Left ventricle myocardium inferior (tissue), 1 donor: ENCODE results near the gene TRNP1. TPM values are rescaled to one million over a fixed set of nuclear protein-coding genes. Genes with fewer than 3 reads are reported as not detected.

Experiments used
- DNase-seq: peaks from one replicate; pipeline ENCODE4 v3.0.0-alpha.2; 2020
- H3K27ac ChIP-seq: fragments of 200-600 bp; replicated peaks from 2 replicates; pipeline ENCODE4 v1.8.0; 2021
- H3K27me3 ChIP-seq: fragments of 200-600 bp; 2 replicates; pipeline ENCODE4 v1.8.0; 2021; ENCODE audit warnings: low read depth
- H3K36me3 ChIP-seq: fragments of 200-600 bp; 2 replicates; pipeline ENCODE4 v1.8.0; 2021
- H3K4me1 ChIP-seq: fragments of 200-600 bp; 2 replicates; pipeline ENCODE4 v1.8.0; 2021
- H3K4me3 ChIP-seq: fragments of 200-600 bp; 2 replicates; pipeline ENCODE4 v1.8.0; 2021; ENCODE audit warnings: mild to moderate bottlenecking, moderate library complexity
- H3K9me3 ChIP-seq: fragments of 200-600 bp; replicated peaks from 2 replicates; pipeline ENCODE4 v1.8.0; 2021
- intact Hi-C: fragments of 100-400 bp; cut with micrococcal nuclease; formaldehyde crosslinking; loops from one replicate; pipeline ENCODE4 v1.11.0; 2022
- total RNA-seq: library from RNA; stranded (reverse); fragmentation: NEBNext Ultra II Directional; extraction: Animal tissue kit (Norgen Biotek cat#: 25700); gene quantifications from one replicate; pipeline ENCODE4 v1.2.1, GENCODE V29; 2021
- TF ChIP-seq, protein P1 (sequence below): fragments of 200-600 bp; IDR thresholded peaks from 2 replicates; pipeline ENCODE4 v1.8.0; 2021; ENCODE audit warnings: antibody characterized with exemption, mild to moderate bottlenecking, borderline replicate concordance
- donor health status: DM: no; HTN: yes; CAD: no; lungs with severe emphysema.

TRNP1 gene
- total RNA-seq, 1 donor from 2014 or later: 35.7 TPM

DNA sequence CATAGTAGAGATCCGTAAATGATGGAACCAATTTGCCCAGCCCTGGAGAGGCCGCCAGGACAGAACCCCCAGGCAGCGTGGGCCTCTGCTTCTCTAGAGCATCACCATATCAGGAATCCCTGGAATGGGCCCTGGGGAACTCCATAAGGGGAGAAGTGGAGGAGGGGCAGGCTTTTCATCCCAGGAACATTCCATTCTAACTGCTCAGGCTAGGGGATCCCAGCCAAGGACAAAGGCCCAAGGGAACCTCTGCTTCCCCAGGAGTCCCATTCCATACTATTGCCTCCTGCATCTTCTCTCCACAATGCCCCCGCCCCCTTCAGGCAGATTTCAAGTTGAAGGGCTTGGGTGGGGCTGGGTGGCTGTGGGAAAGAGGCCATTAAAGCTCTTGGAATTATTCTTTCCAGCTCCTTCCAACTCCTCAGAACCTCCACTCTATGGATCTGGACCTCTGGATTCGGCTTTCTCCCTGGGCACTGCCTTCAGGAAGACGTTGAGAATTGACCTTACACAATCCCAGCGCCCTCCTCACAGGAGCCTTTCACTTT, 6.0 kb downstream of the TRNP1 start:
- TF ChIP-seq, protein P1, sequence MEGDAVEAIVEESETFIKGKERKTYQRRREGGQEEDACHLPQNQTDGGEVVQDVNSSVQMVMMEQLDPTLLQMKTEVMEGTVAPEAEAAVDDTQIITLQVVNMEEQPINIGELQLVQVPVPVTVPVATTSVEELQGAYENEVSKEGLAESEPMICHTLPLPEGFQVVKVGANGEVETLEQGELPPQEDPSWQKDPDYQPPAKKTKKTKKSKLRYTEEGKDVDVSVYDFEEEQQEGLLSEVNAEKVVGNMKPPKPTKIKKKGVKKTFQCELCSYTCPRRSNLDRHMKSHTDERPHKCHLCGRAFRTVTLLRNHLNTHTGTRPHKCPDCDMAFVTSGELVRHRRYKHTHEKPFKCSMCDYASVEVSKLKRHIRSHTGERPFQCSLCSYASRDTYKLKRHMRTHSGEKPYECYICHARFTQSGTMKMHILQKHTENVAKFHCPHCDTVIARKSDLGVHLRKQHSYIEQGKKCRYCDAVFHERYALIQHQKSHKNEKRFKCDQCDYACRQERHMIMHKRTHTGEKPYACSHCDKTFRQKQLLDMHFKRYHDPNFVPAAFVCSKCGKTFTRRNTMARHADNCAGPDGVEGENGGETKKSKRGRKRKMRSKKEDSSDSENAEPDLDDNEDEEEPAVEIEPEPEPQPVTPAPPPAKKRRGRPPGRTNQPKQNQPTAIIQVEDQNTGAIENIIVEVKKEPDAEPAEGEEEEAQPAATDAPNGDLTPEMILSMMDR: no peak
- intact Hi-C loops: loop anchor here (5.0 kb wide), 1 partner anchor 98 kb away; no protein-coding TSS in a partner anchor
- H3K36me3 ChIP-seq: no peaks in the 10 kb centered on the region
- H3K27me3 ChIP-seq: peaks cover 26% of the 10 kb centered on the region
- peak overlapping the region; percentile 91 for H3K27ac ChIP-seq
- no peak overlapping the region for H3K4me3 ChIP-seq
- peaks cover 87% of the 10 kb centered on the region for H3K4me1 ChIP-seq
- no peaks in the 10 kb centered on the region for H3K9me3 ChIP-seq
- peak; percentile 78 for DNase-seq

DNA sequence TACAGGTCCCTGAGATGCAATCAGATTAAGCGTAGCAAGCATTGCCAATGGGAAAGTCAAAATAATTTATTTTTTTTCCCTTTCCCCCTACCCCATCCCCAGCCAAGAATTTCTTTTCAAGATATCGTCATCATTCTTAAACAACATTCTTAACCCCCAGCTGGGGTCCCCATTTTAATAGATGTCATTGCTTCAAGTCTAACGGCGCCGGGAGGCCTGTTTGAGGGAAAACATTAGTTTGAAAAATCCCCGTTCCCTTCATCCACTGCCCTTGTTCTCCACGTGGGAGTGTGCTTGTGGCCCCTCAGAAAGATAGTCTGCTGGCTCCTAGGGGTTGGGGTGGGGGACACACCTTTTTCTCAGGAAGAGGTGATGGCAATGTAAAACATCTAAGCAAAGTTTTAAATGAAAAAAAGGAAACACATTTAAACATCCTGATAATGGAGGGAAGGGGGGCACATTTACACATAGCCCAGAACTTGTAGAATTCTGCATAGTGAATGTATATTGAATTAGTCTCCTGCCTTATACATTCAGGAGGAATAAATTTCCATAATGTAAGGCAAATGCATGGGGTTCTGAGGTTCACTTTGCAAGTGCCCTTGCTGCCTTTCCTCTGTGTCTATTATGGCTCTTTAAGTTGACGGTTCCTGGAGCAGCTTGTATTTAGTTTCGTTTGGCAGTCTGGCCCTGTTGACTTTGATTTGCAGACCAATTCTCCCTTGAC, 6.8 kb downstream of the TRNP1 start:
- Histone ChIP-seq H3K4me1 (peaks cover 87% of the 10 kb centered on the region), H3K27ac (peak overlapping the region; percentile 91)

DNA sequence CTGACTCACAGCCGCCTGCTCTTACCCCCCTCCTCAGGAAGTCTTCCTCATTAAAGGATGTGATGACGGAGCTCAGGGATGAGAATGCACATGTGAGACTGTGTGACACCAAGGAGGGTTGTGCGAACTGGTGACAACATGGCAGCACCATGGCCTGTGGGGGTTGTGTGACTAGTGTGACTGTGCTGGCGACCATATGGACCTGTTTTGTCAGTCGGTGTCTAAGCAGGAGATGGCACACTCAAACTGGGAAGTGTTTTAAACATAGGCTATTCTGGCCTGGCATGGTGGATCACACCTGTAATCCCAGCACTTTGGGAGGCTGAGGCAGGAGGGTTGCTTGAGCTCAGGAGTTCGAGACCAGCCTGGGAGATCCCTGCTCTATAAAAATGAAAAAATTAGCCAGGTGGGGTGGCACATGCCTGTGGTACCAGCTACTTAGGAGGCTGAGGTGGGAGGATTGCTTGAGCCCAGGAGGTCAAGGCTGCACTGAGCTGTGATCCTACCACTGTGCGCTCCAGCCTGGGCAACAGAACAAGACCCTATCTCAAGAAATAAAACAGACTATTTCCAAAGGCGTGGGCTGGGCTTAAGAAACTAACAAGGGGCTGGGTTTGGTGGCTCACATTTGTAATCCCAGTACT, 7.4 kb downstream of the TRNP1 start:
- Histone ChIP-seq H3K9me3 (no peaks in the 10 kb centered on the region), H3K27me3 (peaks cover 11% of the 10 kb centered on the region), H3K27ac (peak overlapping the region; percentile 91), H3K4me3 (no peak overlapping the region), H3K4me1 (peaks cover 87% of the 10 kb centered on the region), H3K36me3 (peaks cover 4% of the 10 kb centered on the region)
- DNase-seq: no peak
- intact Hi-C loops: no loop called here
- TF ChIP-seq, protein P1: no peak

More for the DNA sequence above, 6.8 kb downstream of the TRNP1 start:
- no peak for DNase-seq
- TF ChIP-seq, protein P1: no peak
- Histone ChIP-seq H3K4me3 (no peak overlapping the region), H3K27me3 (peaks cover 18% of the 10 kb centered on the region), H3K36me3 (no peaks in the 10 kb centered on the region), H3K9me3 (no peaks in the 10 kb centered on the region)
- intact Hi-C loops: no loop called here

DNA sequence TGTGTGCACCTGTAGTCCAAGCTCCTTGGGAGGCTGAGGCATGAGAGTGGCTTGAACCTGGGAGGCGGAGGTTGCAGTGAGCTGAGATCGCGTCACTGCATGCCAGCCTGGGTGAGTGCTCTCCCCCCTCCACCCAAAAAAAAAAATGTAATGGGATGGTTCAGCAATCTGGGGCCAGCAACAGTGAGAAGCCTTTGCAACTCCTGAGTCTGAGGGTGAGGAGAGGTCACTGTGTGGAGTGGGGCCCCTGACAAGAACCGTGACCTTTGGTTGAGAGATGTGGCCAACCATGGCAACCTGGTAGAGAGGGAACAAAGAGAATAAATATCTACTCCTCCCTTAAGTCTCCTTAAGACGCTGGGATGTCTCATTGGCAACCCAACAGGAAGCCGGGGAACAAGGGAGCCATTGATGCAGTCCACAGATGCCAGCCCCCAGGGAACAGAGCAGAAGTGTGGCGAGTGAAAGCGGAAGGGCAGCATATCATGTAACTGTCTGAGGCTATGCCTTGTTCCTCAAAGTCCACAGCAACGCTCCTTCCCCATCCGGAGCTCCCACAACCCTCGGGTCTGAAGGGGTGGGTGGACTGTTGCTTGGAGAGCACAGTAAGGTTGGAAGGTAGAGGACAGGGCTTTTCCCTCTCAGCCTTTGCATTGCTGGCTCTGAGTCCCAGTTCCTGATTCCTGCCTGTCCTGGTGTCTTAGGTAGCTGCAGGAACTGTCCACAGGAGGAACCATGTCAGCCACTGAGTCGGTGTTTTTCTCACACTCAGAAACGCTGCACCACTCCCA, 8.3 kb downstream of the TRNP1 start:
- TF ChIP-seq, protein P1: no peak
- peaks cover 82% of the 10 kb centered on the region for H3K4me1 ChIP-seq
- peaks cover 13% of the 10 kb centered on the region for H3K36me3 ChIP-seq
- no peaks in the 10 kb centered on the region for H3K9me3 ChIP-seq
- peak; percentile 55 for DNase-seq
- H3K27ac ChIP-seq: peak overlapping the region; percentile 91
- intact Hi-C loops: no loop called here
- peak overlapping the region; percentile 2 for H3K4me3 ChIP-seq
- peaks cover 3% of the 10 kb centered on the region for H3K27me3 ChIP-seq

DNA sequence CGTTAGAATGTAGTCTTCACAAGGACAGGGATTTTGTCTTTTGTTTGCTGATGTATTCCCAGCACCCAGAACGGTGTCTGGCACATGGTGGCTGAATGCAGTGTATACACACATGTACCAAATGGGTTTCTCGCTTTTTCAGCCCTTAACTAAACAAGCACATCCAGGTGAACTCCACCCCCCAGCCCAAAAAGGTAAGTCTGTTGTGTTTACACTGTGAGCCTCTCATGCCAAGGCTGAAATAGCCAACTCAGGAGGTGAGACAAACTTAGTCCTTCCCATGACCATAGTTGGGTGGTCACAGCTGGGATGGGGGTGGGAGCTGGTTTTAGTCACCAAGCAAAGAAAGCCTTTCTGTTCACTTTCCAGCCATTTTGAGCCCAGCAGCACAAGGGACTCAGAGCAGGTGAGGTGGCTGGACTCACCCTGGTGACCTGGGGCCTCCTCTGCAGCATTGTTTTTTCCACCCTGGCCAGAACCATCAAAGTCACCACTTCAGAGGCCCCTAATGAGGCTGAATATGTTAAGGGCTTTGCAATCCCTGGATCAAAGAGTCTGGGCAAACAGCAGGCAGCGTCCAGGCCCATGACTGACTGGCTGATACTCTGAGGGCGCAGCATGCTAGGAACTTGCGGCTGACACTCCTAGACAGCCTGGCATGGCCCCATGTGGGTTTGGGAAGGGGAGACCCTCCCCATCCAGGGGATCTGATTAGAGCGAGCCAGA, 10.4 kb downstream of the TRNP1 start:
- peaks cover 79% of the 10 kb centered on the region for H3K4me1 ChIP-seq
- intact Hi-C loops: no loop called here
- DNase-seq: no peak
- H3K27me3 ChIP-seq: no peaks in the 10 kb centered on the region
- no peak overlapping the region for H3K4me3 ChIP-seq
- no peaks in the 10 kb centered on the region for H3K9me3 ChIP-seq
- peaks cover 13% of the 10 kb centered on the region for H3K36me3 ChIP-seq
- TF ChIP-seq, protein P1: no peak
- H3K27ac ChIP-seq: peak overlapping the region; percentile 56
